ENCODE results near the gene JHY.

DNA sequence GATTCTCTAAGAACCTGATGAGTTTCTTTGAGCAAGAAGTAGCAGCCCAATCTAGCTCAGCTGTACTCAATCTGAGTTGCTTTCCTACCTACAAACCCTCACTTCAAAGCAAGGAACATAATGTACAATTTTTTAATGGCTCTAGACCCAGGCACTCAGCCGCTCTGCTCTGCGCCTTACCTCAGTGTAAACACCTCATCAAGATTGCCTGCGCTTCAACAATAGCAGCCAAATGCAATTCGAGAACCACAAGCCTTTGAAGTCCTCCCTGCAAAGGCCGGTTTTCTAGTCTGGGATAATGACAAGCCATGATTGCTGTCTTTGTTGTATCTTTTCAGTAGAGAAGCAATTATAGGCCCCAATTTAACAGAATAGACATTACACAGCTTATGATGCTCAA is 38.0 kb downstream of the JHY start:
- TF ChIP-seq, protein P1, sequence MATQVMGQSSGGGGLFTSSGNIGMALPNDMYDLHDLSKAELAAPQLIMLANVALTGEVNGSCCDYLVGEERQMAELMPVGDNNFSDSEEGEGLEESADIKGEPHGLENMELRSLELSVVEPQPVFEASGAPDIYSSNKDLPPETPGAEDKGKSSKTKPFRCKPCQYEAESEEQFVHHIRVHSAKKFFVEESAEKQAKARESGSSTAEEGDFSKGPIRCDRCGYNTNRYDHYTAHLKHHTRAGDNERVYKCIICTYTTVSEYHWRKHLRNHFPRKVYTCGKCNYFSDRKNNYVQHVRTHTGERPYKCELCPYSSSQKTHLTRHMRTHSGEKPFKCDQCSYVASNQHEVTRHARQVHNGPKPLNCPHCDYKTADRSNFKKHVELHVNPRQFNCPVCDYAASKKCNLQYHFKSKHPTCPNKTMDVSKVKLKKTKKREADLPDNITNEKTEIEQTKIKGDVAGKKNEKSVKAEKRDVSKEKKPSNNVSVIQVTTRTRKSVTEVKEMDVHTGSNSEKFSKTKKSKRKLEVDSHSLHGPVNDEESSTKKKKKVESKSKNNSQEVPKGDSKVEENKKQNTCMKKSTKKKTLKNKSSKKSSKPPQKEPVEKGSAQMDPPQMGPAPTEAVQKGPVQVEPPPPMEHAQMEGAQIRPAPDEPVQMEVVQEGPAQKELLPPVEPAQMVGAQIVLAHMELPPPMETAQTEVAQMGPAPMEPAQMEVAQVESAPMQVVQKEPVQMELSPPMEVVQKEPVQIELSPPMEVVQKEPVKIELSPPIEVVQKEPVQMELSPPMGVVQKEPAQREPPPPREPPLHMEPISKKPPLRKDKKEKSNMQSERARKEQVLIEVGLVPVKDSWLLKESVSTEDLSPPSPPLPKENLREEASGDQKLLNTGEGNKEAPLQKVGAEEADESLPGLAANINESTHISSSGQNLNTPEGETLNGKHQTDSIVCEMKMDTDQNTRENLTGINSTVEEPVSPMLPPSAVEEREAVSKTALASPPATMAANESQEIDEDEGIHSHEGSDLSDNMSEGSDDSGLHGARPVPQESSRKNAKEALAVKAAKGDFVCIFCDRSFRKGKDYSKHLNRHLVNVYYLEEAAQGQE (IDR thresholded peaks at IDR 0.05): no peak
- TF ChIP-seq, protein P2, sequence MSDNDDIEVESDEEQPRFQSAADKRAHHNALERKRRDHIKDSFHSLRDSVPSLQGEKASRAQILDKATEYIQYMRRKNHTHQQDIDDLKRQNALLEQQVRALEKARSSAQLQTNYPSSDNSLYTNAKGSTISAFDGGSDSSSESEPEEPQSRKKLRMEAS (IDR thresholded peaks at IDR 0.05): no peak
- TF ChIP-seq, protein P3, sequence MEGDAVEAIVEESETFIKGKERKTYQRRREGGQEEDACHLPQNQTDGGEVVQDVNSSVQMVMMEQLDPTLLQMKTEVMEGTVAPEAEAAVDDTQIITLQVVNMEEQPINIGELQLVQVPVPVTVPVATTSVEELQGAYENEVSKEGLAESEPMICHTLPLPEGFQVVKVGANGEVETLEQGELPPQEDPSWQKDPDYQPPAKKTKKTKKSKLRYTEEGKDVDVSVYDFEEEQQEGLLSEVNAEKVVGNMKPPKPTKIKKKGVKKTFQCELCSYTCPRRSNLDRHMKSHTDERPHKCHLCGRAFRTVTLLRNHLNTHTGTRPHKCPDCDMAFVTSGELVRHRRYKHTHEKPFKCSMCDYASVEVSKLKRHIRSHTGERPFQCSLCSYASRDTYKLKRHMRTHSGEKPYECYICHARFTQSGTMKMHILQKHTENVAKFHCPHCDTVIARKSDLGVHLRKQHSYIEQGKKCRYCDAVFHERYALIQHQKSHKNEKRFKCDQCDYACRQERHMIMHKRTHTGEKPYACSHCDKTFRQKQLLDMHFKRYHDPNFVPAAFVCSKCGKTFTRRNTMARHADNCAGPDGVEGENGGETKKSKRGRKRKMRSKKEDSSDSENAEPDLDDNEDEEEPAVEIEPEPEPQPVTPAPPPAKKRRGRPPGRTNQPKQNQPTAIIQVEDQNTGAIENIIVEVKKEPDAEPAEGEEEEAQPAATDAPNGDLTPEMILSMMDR (IDR thresholded peaks at IDR 0.05; ENCODE audit: low read depth, low read length, missing input control): no peak
- TF ChIP-seq RAD21 (IDR thresholded peaks at IDR 0.05): no peak
- TF ChIP-seq SP1 (IDR thresholded peaks at IDR 0.05): no peak
- TF ChIP-seq TAF1 (conservative IDR thresholded peaks at IDR 0.05): no peak
- no peak for TF ChIP-seq JUND (IDR thresholded peaks at IDR 0.05)
- TF ChIP-seq NR2F2 (IDR thresholded peaks at IDR 0.05): no peak
- TF ChIP-seq GABPA (IDR thresholded peaks at IDR 0.05 in 1 of 2, conservative IDR thresholded peaks at IDR 0.05 in 1 of 2): no peak
- TF ChIP-seq YY1 (IDR thresholded peaks at IDR 0.05): no peak
- no peak for TF ChIP-seq RXRA (IDR thresholded peaks at IDR 0.05)
